A172 (cell line): Measurements from ENCODE around the gene SLC23A3. TPM values are rescaled to one million over a fixed set of nuclear protein-coding genes. Genes with fewer than 3 reads are reported as not detected.

Experiments
- DNase-seq: peaks from one replicate; pipeline ENCODE4 v3.0.0-alpha.2; 2015; ENCODE audit warnings: low spot score
- total RNA-seq: library from RNA; depleted of rRNA; stranded (reverse); fragments of >200 nt; shearing (Covaris generic); gene quantifications from 2 replicates; pipeline ENCODE4 v1.2.3, GENCODE V29; 2014; rRNA removed

Gene SLC23A3, protein sequence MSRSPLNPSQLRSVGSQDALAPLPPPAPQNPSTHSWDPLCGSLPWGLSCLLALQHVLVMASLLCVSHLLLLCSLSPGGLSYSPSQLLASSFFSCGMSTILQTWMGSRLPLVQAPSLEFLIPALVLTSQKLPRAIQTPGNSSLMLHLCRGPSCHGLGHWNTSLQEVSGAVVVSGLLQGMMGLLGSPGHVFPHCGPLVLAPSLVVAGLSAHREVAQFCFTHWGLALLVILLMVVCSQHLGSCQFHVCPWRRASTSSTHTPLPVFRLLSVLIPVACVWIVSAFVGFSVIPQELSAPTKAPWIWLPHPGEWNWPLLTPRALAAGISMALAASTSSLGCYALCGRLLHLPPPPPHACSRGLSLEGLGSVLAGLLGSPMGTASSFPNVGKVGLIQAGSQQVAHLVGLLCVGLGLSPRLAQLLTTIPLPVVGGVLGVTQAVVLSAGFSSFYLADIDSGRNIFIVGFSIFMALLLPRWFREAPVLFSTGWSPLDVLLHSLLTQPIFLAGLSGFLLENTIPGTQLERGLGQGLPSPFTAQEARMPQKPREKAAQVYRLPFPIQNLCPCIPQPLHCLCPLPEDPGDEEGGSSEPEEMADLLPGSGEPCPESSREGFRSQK
- 0.19 and 0.67 TPM in 2 replicates for total RNA-seq

DNA sequence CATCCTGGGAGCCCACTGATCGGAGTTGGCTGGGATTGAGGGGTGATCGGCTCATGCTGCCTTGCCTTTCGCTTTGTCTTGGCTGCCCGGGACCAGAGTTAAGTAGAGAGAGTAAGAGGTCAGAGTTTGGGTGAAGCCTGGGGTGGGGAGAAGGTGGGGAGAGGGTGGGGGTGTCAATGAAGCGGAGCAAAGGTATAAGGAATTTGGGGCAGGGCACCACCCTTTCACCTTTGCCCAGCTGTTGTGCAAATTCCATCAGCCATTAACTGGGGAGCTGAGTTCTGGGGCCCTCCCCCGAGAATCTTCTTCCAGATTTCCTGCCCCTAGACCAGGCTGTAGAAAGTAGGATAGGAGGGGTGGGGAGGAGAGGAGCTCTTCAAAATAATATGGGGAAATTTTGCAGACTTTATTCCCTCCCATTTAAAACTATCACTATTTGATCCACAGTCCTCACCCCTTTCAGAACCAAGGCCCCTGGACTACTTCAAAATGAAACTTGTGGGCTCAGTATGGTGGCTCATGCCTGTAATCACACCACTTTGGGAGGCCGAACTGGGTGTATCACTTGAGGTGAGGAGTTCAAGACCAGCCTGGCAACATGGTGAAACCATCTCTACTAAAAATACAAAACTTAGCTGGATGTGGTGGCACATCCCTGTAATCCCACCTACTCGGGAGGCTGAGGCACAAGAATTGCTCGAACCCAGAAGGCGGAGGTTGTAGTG, at the start of gene SLC23A3:
Gene SLC23A3, minus strand, starts transcription at position 100 of the 725 bp plus-strand sequence. Its CDS starts 45 bp downstream, at position 55.
- no peak for DNase-seq

DNA sequence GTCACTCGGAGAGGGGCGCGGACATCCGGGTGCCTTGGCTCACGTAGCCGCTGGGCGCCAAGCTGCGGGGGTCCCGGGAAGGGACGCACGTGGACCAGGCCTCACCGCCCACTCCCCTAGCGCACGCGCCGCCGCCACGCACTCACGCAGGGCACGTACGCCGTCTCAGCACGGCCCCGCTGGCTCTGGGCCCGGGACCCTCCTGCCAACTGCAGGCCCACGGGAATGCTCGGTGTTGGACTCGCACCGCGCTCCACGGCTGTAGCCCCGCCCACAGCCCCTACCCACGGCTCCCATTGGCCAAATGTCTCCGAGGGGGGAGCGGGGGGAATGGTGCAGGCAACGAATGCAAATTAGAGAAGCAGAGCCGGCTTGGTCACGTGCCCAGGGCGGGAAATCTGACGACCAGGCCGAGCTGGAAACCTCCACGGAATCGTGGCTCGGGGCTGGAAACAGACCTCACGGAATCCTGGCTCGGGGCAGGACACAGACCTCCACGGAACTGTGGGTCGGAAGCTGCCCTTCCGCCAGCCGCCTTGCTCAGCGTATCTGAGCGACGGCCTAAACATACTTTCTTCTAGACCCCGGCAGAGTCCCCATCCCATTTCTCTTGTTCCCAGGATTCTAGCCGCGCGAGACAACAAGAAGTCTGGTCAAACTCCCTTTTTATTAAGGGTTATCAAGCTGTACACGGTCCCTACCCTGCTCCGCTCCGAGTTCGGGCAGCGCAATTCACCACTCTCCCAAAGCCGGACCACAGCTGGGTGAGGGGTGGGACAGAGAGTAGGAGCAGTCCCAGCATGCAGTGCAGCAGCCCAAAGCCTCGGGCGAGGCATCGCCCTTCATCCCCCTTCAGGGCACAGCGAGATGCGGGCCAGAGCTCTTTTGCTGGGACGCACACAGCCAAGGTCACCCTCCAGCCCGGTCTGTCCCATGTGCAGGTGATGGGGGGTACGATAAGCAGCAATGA, 49.2 kb upstream of the SLC23A3 start, which contains the start of gene ABCB6:
Gene ABCB6, minus strand, starts transcription at position 227 of the 970 bp plus-strand sequence. CDS start 285 bp downstream, outside the sequence.
- peak; percentile 84 for DNase-seq

GRCh38 chr2:219218217-219218731, 48.4 kb upstream of the SLC23A3 start:
- peak; percentile 64 for DNase-seq

GRCh38 chr2:219216535-219216915, 46.7 kb upstream of the SLC23A3 start:
- no peak for DNase-seq

GRCh38 chr2:219215871-219216534, 46.2 kb upstream of the SLC23A3 start:
- DNase-seq: no peak

DNA sequence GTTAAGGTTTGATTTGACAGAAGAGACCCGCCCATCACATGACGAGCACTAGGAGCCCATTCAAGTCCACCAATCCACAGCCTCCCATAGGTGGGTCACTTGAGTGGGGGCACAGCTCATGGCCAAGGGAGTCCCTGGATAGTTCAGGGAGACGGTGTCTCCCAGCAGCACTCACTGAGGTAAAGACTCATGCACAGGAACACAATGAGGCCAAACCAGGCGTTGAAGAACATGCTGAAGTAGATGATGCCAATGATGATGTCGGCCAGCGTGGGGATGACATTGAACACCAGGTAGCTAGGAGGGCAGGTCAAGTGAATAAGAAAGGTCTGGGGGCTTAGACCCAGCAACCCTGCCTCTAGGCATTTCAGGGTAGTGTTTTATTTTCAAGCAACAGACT, 45.0 kb upstream of the SLC23A3 start:
- no peak for DNase-seq

GRCh38 chr2:219214141-219214540, 44.3 kb upstream of the SLC23A3 start:
- no peak for DNase-seq

GRCh38 chr2:219213486-219214071, 43.8 kb upstream of the SLC23A3 start:
- no peak for DNase-seq

GRCh38 chr2:219213026-219213415, 43.2 kb upstream of the SLC23A3 start:
- no peak for DNase-seq

- no peak for DNase-seq
These were observed 41.1 kb upstream of the SLC23A3 start for GRCh38 chr2:219210886-219211362.

DNA sequence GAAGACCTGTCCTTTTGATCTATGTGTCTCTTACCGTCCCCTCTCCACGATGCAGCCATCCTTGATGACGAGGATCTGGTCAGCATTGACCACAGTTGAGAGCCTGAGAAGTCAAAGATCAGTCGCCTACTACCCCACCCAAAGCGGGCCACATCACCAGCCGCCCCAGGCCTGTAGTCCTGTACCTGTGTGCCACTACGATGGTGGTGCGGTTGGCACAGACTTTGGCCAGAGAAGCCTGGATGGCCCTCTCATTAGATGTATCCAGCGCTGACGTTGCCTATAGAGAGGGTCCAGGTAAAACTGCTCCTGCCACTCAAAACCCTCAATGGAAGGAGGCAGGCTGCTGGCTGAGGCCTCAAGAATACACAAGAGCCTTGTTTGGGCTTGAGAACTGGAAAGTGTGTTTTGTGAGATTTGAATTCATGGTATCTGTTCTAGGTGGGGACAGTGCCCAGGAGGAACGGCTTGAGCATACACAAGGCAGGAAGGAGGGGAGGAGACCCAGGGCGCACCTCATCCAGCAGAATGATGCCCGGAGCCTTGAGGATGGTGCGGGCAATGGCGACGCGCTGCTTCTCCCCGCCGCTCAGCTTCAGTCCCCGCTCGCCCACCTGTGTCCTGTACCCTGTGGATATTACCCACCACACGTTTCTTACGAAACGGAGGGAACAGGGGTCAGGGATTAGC, 40.5 kb upstream of the SLC23A3 start:
- DNase-seq: no peak

DNA sequence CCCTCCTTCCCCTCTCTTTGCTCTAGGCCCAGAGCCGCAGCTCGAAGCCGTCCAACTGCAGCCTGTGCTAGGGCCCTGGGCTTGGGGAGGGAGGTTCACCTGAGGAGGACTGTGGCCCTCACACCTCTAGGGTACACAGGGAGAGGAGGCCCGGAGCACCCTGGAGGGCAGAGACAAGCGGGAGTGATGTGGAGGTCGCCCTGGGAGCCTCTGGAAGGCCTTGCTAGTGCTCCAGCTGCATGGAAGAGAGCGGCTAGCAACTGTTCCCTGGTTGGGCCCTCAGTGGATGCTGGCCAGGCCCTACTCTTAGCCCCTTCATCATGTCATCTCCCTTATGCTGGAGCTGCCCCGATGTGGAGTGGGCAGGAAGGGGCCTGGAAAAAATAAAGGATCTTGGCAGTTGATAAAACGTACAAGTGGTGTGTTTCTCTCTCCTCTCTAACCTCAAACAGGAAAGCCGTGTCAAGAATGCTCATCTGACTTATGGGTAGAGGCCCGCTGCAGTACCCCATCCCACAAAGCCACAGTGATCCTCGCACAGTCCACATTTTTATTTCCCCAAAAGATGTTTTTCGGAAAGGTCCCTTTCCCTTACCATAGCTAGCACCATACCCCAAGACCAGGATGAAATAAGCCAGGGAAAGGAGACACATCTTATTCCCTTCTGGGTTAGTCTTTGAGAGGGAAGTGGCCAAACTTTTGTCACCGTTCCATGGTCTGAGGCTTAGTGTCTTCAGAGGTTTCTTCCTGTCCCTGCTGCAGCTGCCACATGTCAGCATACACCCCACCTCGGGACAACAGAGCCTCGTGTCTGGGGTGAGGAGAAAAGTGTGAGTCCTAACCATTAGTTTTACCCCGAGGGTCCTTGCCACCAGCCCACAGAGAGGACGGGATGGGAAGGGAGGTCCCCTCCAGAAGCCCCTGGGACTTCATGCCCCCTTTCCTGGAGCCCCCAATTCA, 39.7 kb upstream of the SLC23A3 start:
- no peak for DNase-seq

DNA sequence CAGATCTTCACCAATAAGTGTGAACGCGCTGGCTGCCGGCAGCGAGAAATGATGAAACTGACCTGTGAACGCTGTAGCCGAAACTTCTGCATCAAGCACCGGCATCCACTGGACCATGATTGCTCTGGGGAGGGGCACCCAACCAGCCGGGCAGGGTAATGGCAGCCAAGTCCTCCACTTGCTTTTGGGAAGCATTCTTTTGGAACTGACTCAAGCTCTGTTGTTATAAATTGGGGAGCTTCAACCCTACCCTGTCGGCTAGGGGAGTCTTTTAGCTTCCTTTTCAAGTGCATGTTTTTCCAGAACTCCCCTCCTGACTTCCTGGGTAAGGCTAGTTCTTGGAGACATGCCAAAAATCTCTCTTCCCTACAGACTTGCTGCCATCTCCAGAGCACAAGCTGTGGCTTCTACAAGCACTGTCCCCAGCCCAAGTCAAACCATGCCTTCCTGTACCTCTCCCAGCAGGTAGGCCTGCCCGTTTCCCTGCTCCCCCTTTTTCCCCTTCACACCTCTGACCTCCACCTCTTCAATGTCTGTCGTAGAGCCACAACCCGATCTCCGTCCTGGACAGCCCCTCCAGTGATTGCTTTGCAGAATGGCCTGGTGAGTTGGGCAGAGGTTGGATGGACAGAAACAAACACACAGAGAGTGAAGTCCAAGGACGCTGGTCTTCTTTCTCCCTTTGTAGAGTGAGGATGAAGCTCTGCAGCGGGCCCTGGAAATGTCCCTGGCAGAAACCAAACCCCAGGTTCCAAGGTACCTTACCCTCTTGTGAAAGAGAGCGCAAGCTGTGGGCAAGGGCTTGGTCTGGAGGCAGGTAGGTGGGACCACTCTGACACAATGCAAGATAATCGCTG, 38.3 kb upstream of the SLC23A3 start:
- peak; percentile 54 for DNase-seq

GRCh38 chr2:219207134-219207883, 37.5 kb upstream of the SLC23A3 start:
- DNase-seq: no peak

GRCh38 chr2:219206328-219207133, 36.7 kb upstream of the SLC23A3 start, which contains the start of gene ZFAND2B:
Gene ZFAND2B (plus strand): TSS chr2:219206782. CDS start chr2:219206988, 206 bp downstream.
- peak; percentile 86 for DNase-seq
